Placental epithelial cell (primary cell): ENCODE data around the gene KLHL18. TPM values are rescaled to one million over a fixed set of nuclear protein-coding genes. Genes with fewer than 3 reads are reported as not detected.

Source experiments
- small RNA-seq: library from RNA; depleted of rRNA; stranded (forward); fragments of <200 nt; gene quantifications from one replicate; pipeline ENCODE3, GENCODE V24; 2012
- total RNA-seq: library from RNA; depleted of rRNA; stranded (reverse); fragments of >200 nt; gene quantifications from 2 replicates; pipeline ENCODE4 v1.2.3, GENCODE V29; 2012

The KLHL18 gene
- 20.8 and 33.3 TPM in 2 replicates for total RNA-seq

GRCh38 chr3:47282424-47283192 lies at the start of gene KLHL18, which contains the start of gene KIF9:
TSS of gene KLHL18 (plus strand) at chr3:47282944. CDS start at chr3:47282966, 22 bp downstream.
TSS of gene KIF9 (minus strand) at chr3:47282799. CDS start at chr3:47277374, 5,425 bp downstream.

GRCh38 chr3:47380601-47381316 lies 98.0 kb downstream of the KLHL18 start, which contains the start of gene PTPN23:
TSS of gene PTPN23 (plus strand) at chr3:47381021. CDS start at chr3:47381097, 76 bp downstream.

Small RNA genes within 50 kb of the gene (small RNA-seq; reads per million reads assigned to genes)
- gene SNORD13P3, result 5.9 reads per million, percentile 92 among the genes with 10 or more reads in this experiment

Other genes starting within 250 kb of the KLHL18 start
- gene SETD2, start 118.8 kb upstream of the KLHL18 start, total RNA-seq, result 45.4 and 51.4 TPM in 2 replicates
- gene KIF9, start 145 bp upstream of the KLHL18 start, total RNA-seq, result 1.7 and 4.7 TPM in 2 replicates
- 21.2 and 43.9 TPM in 2 replicates for gene PTPN23, start 98.1 kb downstream of the KLHL18 start, total RNA-seq
- gene SCAP, start 193.0 kb downstream of the KLHL18 start, total RNA-seq, result 52.6 and 84.3 TPM in 2 replicates
- 23.6 and 38.9 TPM in 2 replicates for gene ELP6, start 230.8 kb downstream of the KLHL18 start, total RNA-seq